Activated CD8-positive, alpha-beta memory T cell treated with anti-CD3 and anti-CD28 coated beads, Interleukin-2, amount 50 U/mL, for 24 hours (primary cell): ENCODE measurements around the gene AAMP.

Experiments
- DNase-seq: peaks from one replicate; pipeline ENCODE4 v3.0.0-alpha.2; 2020; ENCODE audit errors: extremely low read depth

AAMP gene

GRCh38 chr2:218259099-218259961, 10.6 kb downstream of the AAMP start:
- no peak for DNase-seq

GRCh38 chr2:218257390-218257981, 12.5 kb downstream of the AAMP start:
- DNase-seq, result peak; percentile 30

- DNase-seq, result no peak
These were observed 13.2 kb downstream of the AAMP start for GRCh38 chr2:218256612-218257350.

- DNase-seq, result no peak
These were observed 14.5 kb downstream of the AAMP start for GRCh38 chr2:218255446-218255845.

- no peak for DNase-seq
These were observed 16.7 kb downstream of the AAMP start for GRCh38 chr2:218253232-218253625.

- DNase-seq, result no peak
These were observed 17.3 kb downstream of the AAMP start for GRCh38 chr2:218252509-218253231.

GRCh38 chr2:218249691-218250090, 20.2 kb downstream of the AAMP start:
- DNase-seq, result no peak

- no peak for DNase-seq
These were observed 24.7 kb downstream of the AAMP start for GRCh38 chr2:218245214-218245613.

GRCh38 chr2:218244665-218245064, 25.3 kb downstream of the AAMP start:
- DNase-seq, result no peak

- no peak for DNase-seq
These were observed 25.7 kb downstream of the AAMP start for GRCh38 chr2:218244204-218244603.

- DNase-seq, result no peak
These were observed 31.1 kb downstream of the AAMP start for GRCh38 chr2:218238887-218239286.

- no peak for DNase-seq
These were observed 33.1 kb downstream of the AAMP start for GRCh38 chr2:218236829-218237228.

- no peak for DNase-seq
These were observed 34.9 kb downstream of the AAMP start for GRCh38 chr2:218235017-218235416.

GRCh38 chr2:218234521-218234920, 35.4 kb downstream of the AAMP start:
- DNase-seq, result no peak

- no peak for DNase-seq
These were observed 36.4 kb downstream of the AAMP start for GRCh38 chr2:218233543-218233942.

- no peak for DNase-seq
These were observed 39.1 kb downstream of the AAMP start for GRCh38 chr2:218230882-218231281.

GRCh38 chr2:218229851-218230250, 40.1 kb downstream of the AAMP start:
- DNase-seq, result no peak

GRCh38 chr2:218229239-218229638, 40.7 kb downstream of the AAMP start:
- DNase-seq, result no peak

- no peak for DNase-seq
These were observed 41.4 kb downstream of the AAMP start for GRCh38 chr2:218228366-218229090.

- no peak for DNase-seq
These were observed 43.0 kb downstream of the AAMP start for GRCh38 chr2:218226903-218227302.

- DNase-seq, result no peak
These were observed 45.8 kb downstream of the AAMP start for GRCh38 chr2:218224186-218224585.
